CD14-positive monocyte (primary cell): ENCODE measurements around the gene MARCHF9. TPM values are rescaled to one million over a fixed set of nuclear protein-coding genes. Genes with fewer than 3 reads are reported as not detected.

Source experiments
- DNase-seq, 3 donors: peaks; one replicate each; pipeline ENCODE4 v3.0.0-alpha.2; 2011 to 2022
- H2AFZ ChIP-seq: 2 replicates; pipeline ENCODE4 v1.6.0; 2012; ENCODE audit warnings: mild to moderate bottlenecking, low read depth, low read length, inconsistent platforms; ENCODE audit not compliant: insufficient read depth, poor library complexity, severe bottlenecking
- H3K27ac ChIP-seq, 2 donors: 1 replicate in 1 of 2; 2 replicates in 1 of 2; pipeline ENCODE4 v1.5.1; 2012 to 2013; ENCODE audit warnings: low read length in 2 of 2, control low read depth in 1 of 2, inconsistent platforms in 1 of 2, low read depth in 1 of 2, mild to moderate bottlenecking in 1 of 2
- H3K27me3 ChIP-seq, 2 donors: one replicate each; pipeline versions ENCODE4 v1.6.0 to v1.6.1; 2011 to 2013; ENCODE audit warnings: low read length in 2 of 2; ENCODE audit not compliant: control insufficient read depth in 2 of 2, insufficient read depth in 2 of 2
- H3K36me3 ChIP-seq, 2 donors: replicated peaks in 1 of 2; 1 replicate in 1 of 2; 2 replicates in 1 of 2; pipeline versions ENCODE4 v1.5.1 to v1.6.1; 2012 to 2013; ENCODE audit warnings: low read length in 2 of 2, control low read depth in 1 of 2, inconsistent platforms in 1 of 2, mild to moderate bottlenecking in 1 of 2; ENCODE audit not compliant: insufficient read depth in 2 of 2, control insufficient read depth in 1 of 2
- H3K4me1 ChIP-seq, 2 donors: 1 replicate in 1 of 2; 2 replicates in 1 of 2; pipeline versions ENCODE4 v1.5.1 to v1.6.1; 2012 to 2013; ENCODE audit warnings: low read length in 2 of 2, control low read depth in 1 of 2, inconsistent platforms in 1 of 2, mild to moderate bottlenecking in 1 of 2, moderate library complexity in 1 of 2; ENCODE audit not compliant: insufficient read depth in 2 of 2, control insufficient read depth in 1 of 2
- H3K4me2 ChIP-seq: replicated peaks from 2 replicates; pipeline ENCODE3; 2012; ENCODE audit warnings: low read length, moderate library complexity, mild to moderate bottlenecking; ENCODE audit not compliant: poor library complexity, severe bottlenecking; ENCODE audit errors: extremely low read depth
- H3K4me3 ChIP-seq, 3 experiments: fragments of 200-600 bp in 1 of 3; sonication (generic) in 1 of 3; replicated peaks in 1 of 3; 1 replicate in 2 of 3; 2 replicates in 1 of 3; pipeline ENCODE4 v1.5.1; 2011 to 2013; ENCODE audit warnings: low read length in 3 of 3, mild to moderate bottlenecking in 3 of 3, control low read depth in 2 of 3, low read depth in 2 of 3, inconsistent platforms in 1 of 3, moderate library complexity in 1 of 3
- H3K79me2 ChIP-seq: 2 replicates; pipeline ENCODE4 v1.6.0; 2012; ENCODE audit warnings: mild to moderate bottlenecking, control low read depth, inconsistent platforms, low read length, moderate library complexity; ENCODE audit not compliant: insufficient read depth
- H3K9ac ChIP-seq: 2 replicates; pipeline ENCODE4 v1.6.0; 2017; ENCODE audit warnings: low read length, mild to moderate bottlenecking; ENCODE audit not compliant: insufficient read depth, poor library complexity, severe bottlenecking
- H3K9me3 ChIP-seq, 2 donors: replicated peaks in 1 of 2; 1 replicate in 1 of 2; 2 replicates in 1 of 2; pipeline versions ENCODE4 v1.5.1 to v1.6.1; 2012 to 2013; ENCODE audit warnings: low read length in 2 of 2, control low read depth in 1 of 2; ENCODE audit not compliant: control insufficient read depth in 1 of 2, insufficient read depth in 1 of 2
- H4K20me1 ChIP-seq: 2 replicates; pipeline ENCODE4 v1.6.0; 2012; ENCODE audit warnings: mild to moderate bottlenecking, low read length, control low read depth, moderate library complexity; ENCODE audit not compliant: insufficient read depth
- H3K27ac Mint-ChIP-seq, 7 donors: one replicate each; pipeline ENCODE4 v1.8.0; 2020; ENCODE audit warnings: mild to moderate bottlenecking in 7 of 7, mixed read lengths in 7 of 7, moderate library complexity in 6 of 7, inconsistent platforms in 2 of 7
- H3K27me3 Mint-ChIP-seq, 3 donors: one replicate each; pipeline ENCODE4 v1.8.0; 2021 to 2022; ENCODE audit warnings: low read depth in 3 of 3, mild to moderate bottlenecking in 3 of 3, mixed read lengths in 3 of 3, moderate library complexity in 3 of 3, inconsistent platforms in 1 of 3
- H3K36me3 Mint-ChIP-seq, 2 donors: one replicate each; pipeline ENCODE4 v1.8.0; 2020; ENCODE audit warnings: mixed read lengths in 2 of 2, inconsistent platforms in 1 of 2, mild to moderate bottlenecking in 1 of 2
- H3K4me1 Mint-ChIP-seq: one replicate; pipeline ENCODE4 v1.8.0; 2020; ENCODE audit warnings: mild to moderate bottlenecking, mixed read lengths
- H3K4me3 Mint-ChIP-seq, 2 donors: one replicate each; pipeline ENCODE4 v1.8.0; 2020; ENCODE audit warnings: mild to moderate bottlenecking in 2 of 2, mixed read lengths in 2 of 2, moderate library complexity in 1 of 2
- H3K9me3 Mint-ChIP-seq, 7 donors: one replicate each; pipeline ENCODE4 v1.8.0; 2020 to 2022; ENCODE audit warnings: mixed read lengths in 7 of 7, mild to moderate bottlenecking in 6 of 7, moderate library complexity in 6 of 7, inconsistent platforms in 2 of 7
- CTCF ChIP-seq: fragments of 200-600 bp; IDR thresholded peaks from one replicate; pipeline ENCODE4 v1.8.0; 2022; ENCODE audit warnings: antibody characterized with exemption, mild to moderate bottlenecking
- WGBS: methylation state at CpG from one replicate; pipeline ENCODE4 v1.1.5; 2013; ENCODE audit warnings: missing lambda C conversion rate; ENCODE audit not compliant: insufficient coverage; 5-methylcytosine and 5-hydroxymethylcytosine counted together
- intact Hi-C, 2 donors: fragments of 100-400 bp; cut with micrococcal nuclease; formaldehyde crosslinking; loops; one replicate each; pipeline versions ENCODE4 v1.15.0 to v1.15.1; 2023
- polyA plus RNA-seq, 3 donors: library from polyadenylated mRNA; depleted of rRNA in 1 of 3; unstranded in 2 of 3; stranded (reverse) in 1 of 3; fragments of 300-500 nt in 2 of 3; fragments of >200 nt in 1 of 3; fragmentation: Illumina TruSeq in 2 of 3; gene quantifications; 1 replicate in 2 of 3; 2 replicates in 1 of 3; pipeline ENCODE4 v1.2.3, GENCODE V29; 2012 to 2021

The MARCHF9 gene
- polyA plus RNA-seq, 3 donors, result 0.14 to 9.5 (median 0.23) TPM

DNA sequence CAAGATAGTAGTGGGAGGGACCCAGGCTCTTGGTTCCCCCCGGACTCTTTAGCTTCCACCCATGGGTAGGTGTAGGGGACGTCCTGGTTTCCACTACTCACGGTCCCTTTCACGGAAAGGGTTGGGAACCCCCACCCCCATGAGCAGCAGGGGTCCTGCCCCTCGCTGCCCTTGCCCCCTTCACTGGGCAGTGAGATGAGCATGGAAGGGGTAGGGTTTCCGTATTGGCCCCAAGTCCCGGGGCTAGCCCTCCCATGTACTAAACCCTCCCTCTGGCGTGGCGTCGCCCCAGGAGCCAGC is 29.1 kb upstream of the MARCHF9 start:
- H3K4me1 ChIP-seq, result no peaks in the 10 kb centered on the region
- peaks cover 40 to 57% of the 10 kb centered on the region in 2 donors for H3K36me3 Mint-ChIP-seq
- peaks cover 45 to 55% of the 10 kb centered on the region in 2 donors for H3K36me3 ChIP-seq
- no peak overlapping the region for H2AFZ ChIP-seq
- H3K27ac Mint-ChIP-seq, result no peak overlapping the region
- H3K4me2 ChIP-seq, result no peak overlapping the region
- H3K79me2 ChIP-seq, result no peaks in the 10 kb centered on the region
- peaks cover 3% of the 10 kb centered on the region for H3K4me1 Mint-ChIP-seq
- H3K9me3 Mint-ChIP-seq, result peaks cover 0 to 15% (median 12%) of the 10 kb centered on the region in 7 donors
- no CpG with 5 or more reads among the region's 10 CpGs for WGBS
- DNase-seq, result no peak
- H3K27me3 Mint-ChIP-seq, result peaks cover 0 to 2% (median 1%) of the 10 kb centered on the region in 3 donors
- no peak overlapping the region for H3K9ac ChIP-seq
- intact Hi-C loops, result no loop called here
- H3K9me3 ChIP-seq, result peaks cover 0 to 14% of the 10 kb centered on the region in 2 donors
- peaks cover 6% of the 10 kb centered on the region for H4K20me1 ChIP-seq
- no peaks in the 10 kb centered on the region for H3K27me3 ChIP-seq
- no peak overlapping the region for H3K4me3 ChIP-seq
- TF ChIP-seq CTCF, result no peak
- no peak overlapping the region for H3K27ac ChIP-seq
- no peak overlapping the region for H3K4me3 Mint-ChIP-seq

DNA sequence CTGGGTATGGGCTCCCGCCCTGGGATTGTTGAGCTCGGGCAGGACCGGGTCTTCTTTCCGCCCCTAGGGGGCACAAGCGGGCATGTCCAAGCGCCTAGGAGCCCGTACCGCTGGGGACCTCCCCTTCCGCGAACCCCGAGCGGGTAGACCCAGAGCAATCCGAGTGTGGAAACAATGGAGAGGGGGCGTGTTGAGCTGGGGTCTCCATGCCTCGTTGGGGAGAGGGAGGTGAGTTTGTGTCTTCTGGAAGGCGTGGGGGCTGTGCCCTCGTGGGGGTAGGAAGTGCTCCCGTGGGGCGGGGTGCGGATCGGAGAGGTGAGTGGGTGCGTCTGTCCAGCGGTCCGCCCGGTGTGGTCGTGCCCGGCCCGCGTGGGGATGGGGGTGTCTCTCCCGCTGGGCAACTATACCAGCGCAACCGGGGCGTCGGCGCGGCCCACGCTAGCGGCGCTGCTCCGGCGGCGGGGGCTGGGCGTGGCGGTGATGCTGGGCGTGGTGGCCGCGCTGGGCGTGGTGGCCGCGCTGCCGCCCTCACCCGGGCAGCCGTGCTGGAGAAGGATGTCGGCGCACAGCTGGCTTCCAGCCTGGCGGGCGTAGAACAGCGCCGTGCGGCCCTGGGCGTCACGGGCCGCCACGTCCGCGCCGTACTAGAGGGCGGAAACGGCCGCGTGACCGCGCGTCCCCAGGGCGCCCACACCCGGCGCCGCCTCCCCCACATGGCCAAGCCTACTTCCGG is 28.6 kb upstream of the MARCHF9 start:
- Mint-ChIP-seq H3K36me3 (peaks cover 40 to 57% of the 10 kb centered on the region in 2 donors), H3K27ac (peak overlapping the region in 1 of 7 donors; percentile 60), H3K4me1 (peaks cover 3% of the 10 kb centered on the region), H3K27me3 (peaks cover 0 to 2% (median 1%) of the 10 kb centered on the region in 3 donors), H3K4me3 (peak overlapping the region; percentile 74 to 84), H3K9me3 (peaks cover 0 to 15% (median 12%) of the 10 kb centered on the region in 7 donors)
- Histone ChIP-seq H3K9me3 (peaks cover 0 to 14% of the 10 kb centered on the region in 2 donors), H2AFZ (no peak overlapping the region), H3K27me3 (no peaks in the 10 kb centered on the region), H3K36me3 (peaks cover 45 to 55% of the 10 kb centered on the region in 2 donors), H3K9ac (no peak overlapping the region), H3K4me2 (no peak overlapping the region), H3K4me3 (no peak overlapping the region), H4K20me1 (peaks cover 3% of the 10 kb centered on the region), H3K4me1 (no peaks in the 10 kb centered on the region), H3K27ac (no peak overlapping the region), H3K79me2 (no peaks in the 10 kb centered on the region)
- WGBS, result 91% methylated on average over 64 of the region's 79 CpGs
- peak; percentile 17 for TF ChIP-seq CTCF
- intact Hi-C loops, result no loop called here
- DNase-seq, result no peak
